Erythroblast (primary cell): Measurements from ENCODE around the gene PPP1R1C.

Experiments used
- GATA1 ChIP-seq: IDR thresholded peaks from 2 replicates; pipeline ENCODE4 v1.6.1; 2011; ENCODE audit warnings: low read depth, mild to moderate bottlenecking, control low read depth, low read length, moderate library complexity
- POLR2A ChIP-seq: IDR thresholded peaks from 2 replicates; pipeline ENCODE4 v1.6.1; 2011; ENCODE audit warnings: mild to moderate bottlenecking, low read length

DNA sequence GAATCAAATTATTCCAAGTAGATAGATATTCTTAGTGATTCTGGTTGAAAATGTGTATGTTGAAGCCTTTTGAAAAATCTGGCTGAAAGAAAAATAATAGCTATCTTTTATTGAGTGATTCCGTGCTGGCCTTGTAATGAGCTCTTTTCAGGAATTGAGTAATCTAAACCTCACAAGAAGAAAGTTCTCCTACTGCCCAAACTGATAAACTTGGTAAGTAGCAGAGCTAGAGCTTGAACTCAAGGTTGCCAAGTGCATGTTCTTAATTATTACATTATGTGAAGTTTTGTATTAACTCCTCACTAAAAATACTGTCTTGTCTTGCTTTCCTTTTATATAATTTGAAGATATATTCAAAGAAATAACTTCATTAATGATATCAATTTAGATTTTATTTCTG is 1.6 kb upstream of the PPP1R1C start:
- TF ChIP-seq POLR2A (no peak), GATA1 (no peak)
